ENCODE data around the gene DGCR8.

- TF ChIP-seq FOXM1 (IDR thresholded peaks at IDR 0.05; ENCODE audit: borderline replicate concordance) (no peak), L3MBTL2 (conservative IDR thresholded peaks at IDR 0.05) (no peak), SUZ12 (IDR thresholded peaks at IDR 0.05) (no peak), TARDBP (IDR thresholded peaks at IDR 0.05) (no peak)
Measured at GRCh38 chr22:20054034-20054427, 26.0 kb upstream of the DGCR8 start.
